ENCODE results near the gene PTPN1.
"Not testable (repeated sequence)": the region's sequence is repeated elsewhere in the genome, so short reads cannot be mapped to it uniquely, and the experiment has no call there.

The PTPN1 gene

GRCh38 chr20:50534567-50534966 is 24.4 kb downstream of the PTPN1 start:
- peak; percentile 40 for DNase-seq

DNA sequence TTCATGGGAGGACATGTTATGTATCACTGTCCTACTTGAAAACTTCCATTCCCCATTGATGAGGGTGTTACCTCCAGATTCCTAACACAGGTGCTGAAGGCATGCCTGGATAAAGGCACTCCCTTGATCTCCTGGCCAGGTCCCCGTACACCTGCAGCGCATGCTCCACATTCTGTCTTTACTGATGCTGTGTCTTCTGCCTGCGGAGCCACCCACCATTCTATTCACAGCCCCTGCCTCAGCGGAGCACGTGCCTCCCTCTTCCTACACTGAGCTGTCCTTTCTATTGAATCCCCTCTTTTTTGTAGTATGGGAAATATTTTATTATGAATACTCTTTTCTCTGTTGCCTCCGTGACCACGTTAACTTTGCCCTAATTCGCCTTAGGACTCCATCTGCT is 25.0 kb downstream of the PTPN1 start:
- DNase-seq: no peak

DNA sequence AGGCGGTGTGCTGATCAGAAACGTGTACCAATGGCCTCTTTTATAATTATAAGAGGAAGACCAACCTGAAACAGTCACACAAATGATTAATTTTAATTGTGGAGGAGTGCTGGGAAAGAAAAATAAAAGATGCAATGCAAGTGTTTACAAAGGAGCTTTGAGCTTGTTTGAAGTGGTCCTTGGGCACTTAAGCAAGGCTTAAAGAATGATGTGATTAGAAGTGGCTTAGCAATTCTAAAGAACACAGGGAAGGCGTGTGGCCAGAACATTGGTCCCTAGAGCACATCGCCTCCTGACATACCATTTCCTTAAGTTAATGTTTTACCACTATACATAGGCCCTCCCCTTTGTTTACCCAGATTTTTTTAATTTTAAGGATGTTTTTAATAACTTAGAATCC is 26.1 kb downstream of the PTPN1 start:
- DNase-seq: no peak

- DNase-seq: no peak
Measured at GRCh38 chr20:50537546-50538201, 27.5 kb downstream of the PTPN1 start.

- DNase-seq: no peak
Measured at GRCh38 chr20:50538276-50538675, 28.1 kb downstream of the PTPN1 start.

DNA sequence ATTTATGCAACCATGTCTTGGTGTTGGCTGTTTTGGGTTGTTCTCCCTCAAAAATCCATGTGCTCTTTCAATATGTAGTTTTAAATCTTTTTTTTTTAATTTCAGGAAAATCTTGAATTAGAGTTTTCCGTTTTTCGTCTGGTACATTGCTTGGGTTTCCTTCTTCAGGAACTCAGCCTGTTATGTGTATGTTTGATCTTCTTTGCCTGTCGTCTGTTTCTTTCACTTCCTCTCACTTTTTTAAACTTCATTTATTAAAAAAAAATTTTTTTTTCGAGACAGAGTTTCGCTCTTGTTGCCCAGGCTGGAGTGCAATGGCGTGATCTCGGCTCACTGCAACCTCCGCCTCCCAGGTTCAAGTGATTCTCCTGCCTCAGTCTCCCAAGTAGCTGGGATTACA is 29.6 kb downstream of the PTPN1 start:
- not testable (repeated sequence) for DNase-seq

DNA sequence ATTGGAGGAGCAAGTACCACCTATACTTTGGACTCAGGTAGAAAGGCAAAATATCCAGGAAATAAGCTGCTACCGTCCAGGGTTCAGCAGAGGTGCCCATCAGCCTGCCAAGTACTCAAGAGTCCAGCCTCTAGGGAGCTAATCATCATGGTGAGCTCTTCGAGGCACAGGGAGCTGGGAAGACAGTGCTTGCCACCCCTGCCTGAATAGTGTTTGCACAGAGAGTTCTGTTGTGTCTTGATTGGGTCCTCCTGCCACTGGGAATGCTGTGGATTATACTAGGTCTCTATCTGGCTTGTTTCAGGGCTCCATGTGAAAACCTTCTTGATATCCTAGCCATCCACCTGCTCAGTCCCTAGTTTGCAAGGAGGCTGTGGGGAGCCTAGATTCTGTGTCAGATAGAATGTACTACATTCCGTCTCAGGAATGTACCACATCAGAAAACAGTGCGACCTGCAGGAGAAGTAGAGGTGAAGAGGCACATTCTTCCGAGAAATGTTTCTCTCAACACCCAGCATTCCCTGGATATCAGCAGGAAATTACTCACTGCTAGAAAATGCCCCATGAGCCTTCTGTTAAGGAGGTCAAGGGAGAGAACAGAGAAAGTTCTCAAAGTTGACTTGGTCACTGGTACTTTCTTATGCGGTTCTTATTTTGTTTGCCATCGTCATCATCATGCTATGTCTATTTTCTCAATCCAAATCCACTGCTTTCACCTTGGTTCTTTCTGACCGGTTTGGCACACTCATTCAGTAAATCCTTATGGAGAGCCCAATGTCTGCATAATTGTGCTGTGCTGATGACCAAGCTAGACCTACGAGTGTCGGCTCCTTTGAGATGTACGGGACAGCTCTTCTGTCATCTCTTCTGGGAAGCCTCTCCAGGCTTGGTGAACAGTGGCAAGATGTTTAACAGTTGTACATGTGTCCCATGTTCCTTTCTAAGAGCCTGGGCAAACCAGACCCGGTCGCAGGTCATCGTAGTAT is 30.7 kb downstream of the PTPN1 start:
- no peak for DNase-seq

DNA sequence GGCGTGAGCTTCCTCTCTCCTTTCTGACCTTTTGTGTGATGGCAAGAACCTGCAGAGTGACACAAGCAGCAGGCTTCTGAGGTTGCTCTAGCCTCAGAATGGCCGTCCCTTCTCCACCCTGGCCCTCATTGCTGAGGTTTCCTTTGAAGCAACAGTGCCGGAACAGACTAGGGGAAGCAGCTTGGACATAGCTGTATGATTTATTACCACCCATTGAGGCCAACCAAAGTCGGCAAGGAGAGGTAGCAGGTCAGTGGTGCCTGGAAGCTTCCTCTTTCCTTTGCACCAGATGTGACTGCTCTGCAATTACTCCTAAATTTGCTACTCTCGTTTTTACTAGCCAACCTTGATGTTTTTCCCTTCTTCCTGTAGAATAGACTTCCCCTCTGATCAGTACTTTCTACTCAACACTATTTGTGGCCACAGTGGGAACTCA is 31.4 kb downstream of the PTPN1 start:
- no peak for DNase-seq

DNA sequence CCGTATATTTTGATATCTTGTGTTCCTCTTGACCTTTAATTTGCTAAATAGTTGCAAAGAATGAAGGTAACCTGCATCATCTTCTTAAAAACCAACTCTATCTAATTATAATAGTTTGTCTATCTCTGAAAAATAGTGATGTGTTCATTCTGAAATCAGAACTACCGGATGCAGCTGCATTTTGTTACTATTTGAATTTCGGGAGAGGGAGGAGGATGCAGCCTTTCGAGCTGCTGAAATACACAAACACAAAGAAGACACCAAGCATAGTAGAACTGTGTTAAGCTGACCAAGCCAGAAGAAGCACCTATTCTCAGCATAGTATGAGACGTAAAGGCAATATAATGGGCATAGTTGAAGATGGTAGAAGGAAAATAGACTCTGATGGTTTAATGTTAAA is 33.1 kb downstream of the PTPN1 start:
- DNase-seq: no peak

GRCh38 chr20:50545126-50545525 is 34.9 kb downstream of the PTPN1 start:
- DNase-seq: no peak

- peak; percentile 65 for DNase-seq
Measured at GRCh38 chr20:50546729-50547314, 36.6 kb downstream of the PTPN1 start.

- no peak for DNase-seq
Measured at GRCh38 chr20:50547964-50548363, 37.8 kb downstream of the PTPN1 start.

DNA sequence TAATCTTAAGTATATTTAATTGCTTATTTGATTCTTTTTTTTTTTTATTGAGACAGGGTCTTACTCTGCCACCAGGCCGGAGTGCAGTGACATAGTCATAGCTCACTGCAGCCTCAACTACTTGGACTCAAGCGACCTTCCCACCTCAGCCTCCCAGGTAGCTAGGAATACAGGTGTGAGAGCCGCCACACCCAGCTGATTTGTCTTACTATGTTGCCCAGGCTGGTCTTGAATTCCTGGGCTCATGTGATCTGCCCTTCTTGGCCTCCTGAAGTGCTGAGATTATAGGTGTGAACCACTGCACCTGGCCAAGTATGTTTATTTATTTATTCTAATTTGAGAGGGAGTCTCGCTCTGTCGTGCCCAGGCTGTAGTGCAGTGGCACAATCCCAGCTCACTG is 38.2 kb downstream of the PTPN1 start:
- no peak for DNase-seq

DNA sequence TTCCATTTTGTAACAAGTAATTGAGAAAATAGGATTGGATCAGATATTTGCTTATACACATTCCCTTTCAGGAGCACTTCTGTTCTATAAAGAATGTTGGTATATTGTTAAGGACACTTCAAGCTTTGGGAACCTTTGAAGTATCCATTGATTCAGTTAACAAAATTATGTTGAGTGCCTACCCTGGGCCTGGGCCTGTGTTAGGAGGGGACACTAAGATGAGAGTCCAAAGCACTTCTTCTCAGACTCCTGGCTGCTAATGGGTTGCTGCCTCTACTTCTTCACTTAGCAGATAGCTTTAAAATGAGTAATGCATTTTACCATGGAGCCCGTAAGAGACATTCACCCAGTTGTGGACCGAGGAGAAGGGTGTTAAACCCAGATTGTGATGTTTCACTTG is 40.3 kb downstream of the PTPN1 start:
- no peak for DNase-seq

GRCh38 chr20:50551288-50551687 is 41.1 kb downstream of the PTPN1 start:
- DNase-seq: no peak

DNA sequence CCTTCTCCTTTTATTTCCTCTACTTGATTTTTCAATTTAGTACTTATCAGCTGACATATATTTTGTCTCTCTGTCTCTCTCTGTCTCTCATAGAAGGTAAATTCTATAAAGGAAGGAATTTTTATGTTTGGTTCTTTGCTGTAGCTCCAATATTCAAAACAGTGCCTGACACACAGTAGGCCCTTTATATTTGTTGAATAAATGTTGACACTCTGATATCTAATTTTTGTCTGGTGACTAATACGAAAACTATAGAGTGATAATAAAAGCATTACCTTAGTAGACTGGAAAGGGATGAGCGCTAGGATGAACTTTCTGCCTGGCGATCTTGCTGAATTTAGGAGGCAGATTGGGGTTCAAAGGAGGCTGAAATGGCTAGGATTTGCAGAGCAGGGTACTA is 42.8 kb downstream of the PTPN1 start:
- no peak for DNase-seq

- DNase-seq: peak; percentile 32
Measured at GRCh38 chr20:50554694-50555579, 44.8 kb downstream of the PTPN1 start.

DNA sequence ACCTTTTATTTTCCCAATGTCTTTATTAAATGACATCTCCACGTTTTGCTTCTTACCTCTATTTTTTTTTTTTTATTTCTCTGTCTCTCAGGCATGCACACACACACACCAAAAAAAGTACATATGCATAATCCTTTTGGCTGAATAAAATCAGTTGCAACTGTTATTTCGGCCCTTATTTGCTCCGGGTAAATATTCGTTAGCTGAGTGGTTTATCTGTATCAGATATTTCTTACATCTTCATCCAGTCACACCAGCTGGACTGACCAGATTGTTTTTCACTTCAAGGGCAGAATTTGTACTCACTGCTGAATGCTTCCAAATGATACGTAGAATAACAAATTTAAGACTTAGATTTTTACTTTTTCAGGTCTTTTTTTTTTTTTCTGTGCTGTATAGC is 45.5 kb downstream of the PTPN1 start:
- DNase-seq: no peak

DNA sequence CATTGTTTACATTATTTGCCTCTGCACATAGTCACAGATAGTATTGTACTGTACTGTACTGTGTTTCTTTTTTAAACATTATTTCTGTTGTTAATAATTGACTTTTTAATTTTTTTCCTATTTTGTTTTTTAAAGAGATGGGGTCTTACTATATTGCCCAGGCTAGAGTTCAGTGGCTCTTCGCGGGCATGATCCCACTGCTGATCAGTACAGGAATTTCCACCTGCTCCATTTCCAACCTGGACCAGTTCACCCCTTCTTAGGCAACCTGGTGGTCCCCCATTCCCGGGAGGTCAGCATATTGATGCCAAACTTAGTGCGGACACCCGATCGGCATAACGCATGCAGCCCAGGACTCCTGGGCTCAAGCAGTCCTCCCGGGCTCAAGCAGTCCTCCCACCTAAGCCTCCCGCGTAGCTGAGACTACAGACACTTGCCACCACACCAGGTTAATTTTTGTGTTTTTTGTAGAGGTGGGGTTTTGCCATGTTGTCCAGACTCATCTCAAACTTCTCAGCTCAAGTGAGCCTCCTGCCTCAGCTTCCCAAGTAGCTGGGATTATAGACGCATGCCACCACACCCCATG is 47.5 kb downstream of the PTPN1 start:
- DNase-seq: no peak

- DNase-seq: no peak
Measured at GRCh38 chr20:50558483-50558925, 48.3 kb downstream of the PTPN1 start.

DNA sequence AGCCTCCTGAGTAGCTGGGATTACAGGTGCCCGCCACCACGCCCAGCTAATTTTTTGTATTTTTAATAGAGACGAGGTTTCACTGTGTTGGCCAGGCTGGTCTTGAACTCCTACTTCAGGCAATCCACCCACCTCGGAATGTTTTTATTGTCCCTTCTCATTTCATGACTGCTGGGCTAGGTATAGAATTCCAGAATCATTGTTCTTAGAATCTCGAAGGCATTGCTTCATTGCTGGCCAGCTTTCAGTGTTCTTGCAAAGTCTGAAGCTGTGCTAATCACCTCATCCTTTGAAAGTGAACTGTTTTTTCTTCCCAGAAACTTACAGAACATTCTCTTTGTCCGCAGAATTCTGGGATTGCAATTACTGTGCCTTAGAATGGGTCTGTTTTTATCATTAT is 49.0 kb downstream of the PTPN1 start:
- DNase-seq: no peak
